Thymus (tissue), 11 donors: ENCODE measurements around the gene EIF3M. TPM values are rescaled to one million over a fixed set of nuclear protein-coding genes. Genes with fewer than 3 reads are reported as not detected.
"Not testable (repeated sequence)": the region's sequence is repeated elsewhere in the genome, so short reads cannot be mapped to it uniquely, and the experiment has no call there.

Experiments used
- DNase-seq, 9 donors: peaks; one replicate each; pipeline ENCODE4 v3.0.0-alpha.2; 2013; ENCODE audit warnings: low spot score in 9 of 9, low read depth in 6 of 9, missing footprints in 1 of 9
- H3K27ac ChIP-seq, 2 donors: one replicate each; pipeline ENCODE4 v1.5.1; 2013; ENCODE audit warnings: control low read depth in 1 of 2, low read depth in 1 of 2, low read length in 1 of 2, mild to moderate bottlenecking in 1 of 2, moderate library complexity in 1 of 2
- H3K27me3 ChIP-seq, 2 donors: one replicate each; pipeline ENCODE4 v1.5.1; 2013; ENCODE audit warnings: low read length in 1 of 2; ENCODE audit not compliant: control insufficient read depth in 2 of 2, insufficient read depth in 1 of 2
- H3K36me3 ChIP-seq, 2 donors: one replicate each; pipeline ENCODE4 v1.5.1; 2013; ENCODE audit warnings: low read length in 1 of 2, mild to moderate bottlenecking in 1 of 2, moderate library complexity in 1 of 2; ENCODE audit not compliant: control insufficient read depth in 2 of 2, insufficient read depth in 2 of 2
- H3K4me1 ChIP-seq, 2 donors: one replicate each; pipeline ENCODE4 v1.5.1; 2013; ENCODE audit warnings: low read length in 2 of 2; ENCODE audit not compliant: control insufficient read depth in 2 of 2, insufficient read depth in 2 of 2
- H3K4me3 ChIP-seq, 2 donors: one replicate each; pipeline ENCODE4 v1.5.1; 2013; ENCODE audit warnings: low read length in 2 of 2, control low read depth in 1 of 2, mild to moderate bottlenecking in 1 of 2
- H3K9me3 ChIP-seq, 2 donors: one replicate each; pipeline ENCODE4 v1.5.1; 2013; ENCODE audit warnings: low read length in 1 of 2, mild to moderate bottlenecking in 1 of 2; ENCODE audit not compliant: control insufficient read depth in 2 of 2, insufficient read depth in 1 of 2
- WGBS: extraction: QIAGEN DNeasy Blood & Tissue Kit; methylation state at CpG from one replicate; pipeline ENCODE4 v1.1.7; 2013; 5-methylcytosine and 5-hydroxymethylcytosine counted together
- polyA plus RNA-seq: library from polyadenylated mRNA; stranded (reverse); fragments of 200-250 nt; gene quantifications from one replicate; pipeline ENCODE4 v1.2.3, GENCODE V29; 2013
- total RNA-seq: library from RNA; stranded (reverse); fragments of 120-200 nt; gene quantifications from one replicate; pipeline ENCODE4 v1.2.4, GENCODE V29; 2013
- donor health status: healthy.

Gene EIF3M
- total and polyA plus RNA-seq, 2 donors, result 432 to 481 TPM

DNA sequence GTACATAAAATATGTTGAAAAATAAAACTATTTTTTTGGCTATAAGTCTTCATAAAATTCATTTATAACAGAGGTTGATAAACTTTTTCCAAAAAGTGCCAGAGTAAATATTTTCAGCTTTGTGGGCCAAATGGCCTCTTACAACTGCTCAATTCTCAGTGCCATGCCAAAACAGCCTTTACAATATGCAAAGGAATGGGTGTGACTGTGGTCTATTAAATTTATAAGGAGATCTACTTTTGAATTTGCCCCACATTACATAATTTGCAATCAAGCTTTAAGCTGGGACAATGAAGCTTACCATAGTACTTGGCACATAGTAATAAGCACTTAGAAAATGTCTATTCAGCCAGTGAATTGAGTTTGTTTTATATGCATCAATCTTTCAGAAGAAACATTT is 22.6 kb downstream of the EIF3M start:
- no peak overlapping the region for H3K4me3 ChIP-seq
- no peak for DNase-seq
- H3K27ac ChIP-seq, result no peak overlapping the region
- no peaks in the 10 kb centered on the region for H3K27me3 ChIP-seq
- H3K9me3 ChIP-seq, result peaks cover 0 to 8% of the 10 kb centered on the region in 2 donors
- no peaks in the 10 kb centered on the region for H3K4me1 ChIP-seq
- H3K36me3 ChIP-seq, result peaks cover 0 to 33% of the 10 kb centered on the region in 2 donors

DNA sequence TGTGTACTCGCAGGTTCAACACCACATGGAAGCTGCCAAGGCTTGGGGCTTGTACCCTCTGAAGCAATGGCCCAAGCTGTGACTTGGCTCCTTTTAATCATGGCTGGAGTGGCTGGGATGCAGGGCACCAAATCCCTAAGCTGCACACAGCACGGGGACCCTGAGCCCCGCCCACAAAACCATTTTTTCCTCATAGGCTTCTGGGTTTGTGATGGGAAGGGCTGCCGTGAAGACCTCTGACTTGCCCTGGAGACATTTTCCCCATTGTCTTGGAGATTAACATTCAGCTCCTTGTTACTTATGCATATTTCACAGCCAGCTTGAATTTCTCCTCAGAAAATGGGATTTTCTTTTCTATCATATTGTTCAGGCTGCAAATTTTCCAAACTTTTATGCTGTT is 25.2 kb downstream of the EIF3M start:
- not testable (repeated sequence) for H3K27me3 ChIP-seq, H3K27ac ChIP-seq, DNase-seq, H3K4me1 ChIP-seq, H3K9me3 ChIP-seq, H3K4me3 ChIP-seq
- 97% methylated on average over 4 of the region's 4 CpGs for WGBS
- H3K36me3 ChIP-seq, result peaks cover 0 to 16% of the 10 kb centered on the region in 2 donors

DNA sequence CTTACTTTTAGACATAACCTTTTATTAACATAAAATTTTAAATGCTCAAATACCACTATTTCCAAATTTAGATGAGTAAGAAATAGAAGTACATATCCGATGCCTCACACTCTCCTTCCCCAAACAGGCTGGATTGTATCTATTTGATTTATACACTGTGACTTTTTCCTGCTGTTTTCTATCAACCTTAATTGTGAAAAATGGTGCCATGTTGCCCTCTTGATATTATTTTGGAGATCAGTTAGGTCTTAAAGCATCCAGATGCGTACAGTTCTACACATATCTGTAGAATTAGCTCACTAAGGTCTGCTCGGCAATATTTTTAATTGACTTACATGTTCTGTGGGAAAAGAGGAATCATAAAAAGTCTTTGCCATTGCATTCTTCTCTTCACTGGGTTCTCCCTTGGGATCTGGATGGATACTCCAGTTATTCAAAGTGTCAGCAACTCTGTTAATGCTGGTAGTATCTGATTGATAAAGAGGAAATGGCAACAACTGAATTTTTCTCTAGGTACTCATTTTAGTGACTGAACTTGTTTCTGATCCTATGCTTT is 27.2 kb downstream of the EIF3M start:
- H3K9me3 ChIP-seq, result peaks cover 0 to 8% of the 10 kb centered on the region in 2 donors
- H3K27me3 ChIP-seq, result no peaks in the 10 kb centered on the region
- H3K4me3 ChIP-seq, result no peak overlapping the region
- WGBS, result 98% methylated on average over 3 of the region's 3 CpGs
- H3K36me3 ChIP-seq, result peaks cover 0 to 5% of the 10 kb centered on the region in 2 donors
- no peak overlapping the region for H3K27ac ChIP-seq
- DNase-seq, result no peak
- no peaks in the 10 kb centered on the region for H3K4me1 ChIP-seq

DNA sequence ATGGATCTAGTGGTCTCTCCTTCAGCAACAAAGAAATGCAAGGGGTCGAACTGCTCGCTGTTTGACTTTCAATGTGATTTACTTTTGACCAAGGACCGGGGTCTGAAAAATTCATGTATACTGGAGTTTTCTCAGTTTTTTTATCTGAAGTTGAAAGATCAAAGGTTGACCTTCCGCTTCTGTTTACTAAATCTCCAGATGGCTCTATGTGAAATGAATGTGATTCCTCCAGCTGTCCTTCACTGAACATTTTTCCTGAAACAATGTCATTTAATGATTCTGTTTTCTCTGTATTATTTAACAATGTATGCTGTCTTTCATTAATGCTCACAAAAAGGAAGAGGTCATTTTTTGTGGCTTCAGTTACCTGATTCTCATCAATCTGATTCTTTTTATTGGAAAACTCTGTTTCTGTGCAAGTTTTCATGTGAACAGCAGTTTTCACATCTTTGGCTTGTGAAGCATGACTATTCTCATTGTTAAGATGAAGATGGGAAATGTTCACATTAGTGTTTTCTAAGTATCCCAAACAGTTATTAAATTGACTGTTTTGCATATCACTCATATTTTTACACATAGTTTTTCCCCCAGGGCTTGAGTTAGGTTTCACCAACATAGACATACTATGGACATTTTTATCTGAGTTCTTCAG is 30.0 kb downstream of the EIF3M start:
- WGBS, result 96% methylated on average over 4 of the region's 4 CpGs
- H3K36me3 ChIP-seq, result no peaks in the 10 kb centered on the region
- no peaks in the 10 kb centered on the region for H3K4me1 ChIP-seq
- no peak overlapping the region for H3K27ac ChIP-seq
- H3K27me3 ChIP-seq, result no peaks in the 10 kb centered on the region
- no peak overlapping the region for H3K4me3 ChIP-seq
- no peak for DNase-seq
- peaks cover 0 to 2% of the 10 kb centered on the region in 2 donors for H3K9me3 ChIP-seq

DNA sequence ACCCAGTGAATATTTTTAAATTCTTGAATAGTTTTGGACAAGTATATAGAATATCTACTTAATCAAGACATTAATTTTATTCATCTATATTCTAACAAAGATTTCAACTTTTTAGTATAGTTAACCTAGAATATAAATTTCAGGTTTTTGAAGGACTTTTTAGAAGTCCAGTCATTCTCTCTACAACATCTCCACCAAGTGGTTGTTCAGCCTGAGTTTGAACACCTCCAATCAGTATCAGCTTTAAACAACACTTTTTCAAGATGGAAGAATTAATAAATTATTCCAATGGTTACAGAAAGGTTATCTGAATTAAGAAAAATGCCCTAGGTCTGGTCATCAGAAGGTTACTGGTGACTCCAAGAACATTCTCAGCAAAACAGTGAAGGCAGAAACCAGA is 31.8 kb downstream of the EIF3M start:
- Histone ChIP-seq H3K27ac (no peak overlapping the region), H3K27me3 (no peaks in the 10 kb centered on the region), H3K36me3 (no peaks in the 10 kb centered on the region), H3K4me3 (no peak overlapping the region), H3K9me3 (no peaks in the 10 kb centered on the region), H3K4me1 (no peaks in the 10 kb centered on the region)
- DNase-seq, result peak in 3 of 9 donors; percentile 6 to 33 (median 8)

DNA sequence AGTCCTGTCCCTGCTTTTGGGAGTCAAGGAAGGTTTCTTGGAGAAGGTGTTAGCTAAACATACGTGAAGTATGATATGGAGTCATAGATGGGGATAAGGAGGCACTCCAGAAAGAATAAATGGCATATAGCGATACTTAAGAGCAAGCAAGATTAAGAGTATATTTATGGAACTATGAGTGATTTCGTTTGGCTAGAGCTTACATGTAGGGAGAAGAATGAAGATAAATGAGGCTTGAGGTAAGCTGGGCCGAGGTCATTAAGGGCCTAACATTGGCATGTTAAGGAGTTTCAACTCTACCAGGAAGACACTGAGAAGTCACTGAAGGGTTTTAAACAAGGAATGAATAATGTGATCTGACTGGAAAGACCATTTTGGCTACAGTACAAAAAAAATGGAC is 33.3 kb downstream of the EIF3M start:
- Histone ChIP-seq H3K9me3 (no peaks in the 10 kb centered on the region), H3K36me3 (no peaks in the 10 kb centered on the region), H3K27ac (no peak overlapping the region), H3K27me3 (no peaks in the 10 kb centered on the region), H3K4me3 (no peak overlapping the region), H3K4me1 (no peaks in the 10 kb centered on the region)
- no peak for DNase-seq
- WGBS, result 95% methylated on average over 4 of the region's 4 CpGs

DNA sequence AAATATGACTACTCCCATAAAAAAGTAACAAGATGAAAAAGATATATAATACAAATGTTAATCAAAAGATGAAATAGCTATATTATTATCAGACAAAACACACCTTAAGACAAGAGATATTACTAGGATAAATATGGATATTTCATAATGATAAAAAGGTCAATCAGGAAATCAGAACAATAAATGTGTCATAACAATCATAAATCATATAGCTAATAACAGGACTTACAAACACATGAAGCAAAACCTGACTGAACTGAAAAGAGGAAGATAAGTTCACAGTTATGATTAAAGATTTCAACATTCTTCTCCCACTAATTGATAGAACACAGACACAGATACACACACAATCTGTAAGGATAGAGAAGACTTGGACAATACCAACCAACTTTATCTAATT is 47.2 kb downstream of the EIF3M start:
- Histone ChIP-seq H3K27ac (no peak overlapping the region), H3K4me1 (no peaks in the 10 kb centered on the region), H3K27me3 (no peaks in the 10 kb centered on the region), H3K4me3 (no peak overlapping the region), H3K9me3 (no peaks in the 10 kb centered on the region), H3K36me3 (no peaks in the 10 kb centered on the region)
- DNase-seq, result no peak

DNA sequence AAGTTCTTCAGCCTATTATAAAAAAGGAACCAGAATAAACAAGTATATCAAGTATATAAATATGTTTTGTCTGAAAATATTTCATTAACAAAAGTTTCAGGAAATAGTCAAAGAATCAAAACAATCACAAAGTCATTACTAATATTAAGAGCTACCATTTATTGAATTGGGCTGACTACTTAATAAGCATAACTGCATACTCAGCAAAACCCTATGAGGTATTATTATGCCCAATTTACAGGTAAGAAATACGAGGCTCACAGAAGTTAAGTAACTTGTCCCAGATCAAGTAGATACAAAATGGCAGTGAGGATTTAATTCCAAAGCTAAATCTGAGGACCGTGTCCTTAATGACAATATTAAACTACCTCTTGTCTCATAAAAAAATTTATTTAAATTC is 52.2 kb downstream of the EIF3M start:
- Histone ChIP-seq H3K4me3 (no peak overlapping the region), H3K4me1 (no peaks in the 10 kb centered on the region), H3K27me3 (no peaks in the 10 kb centered on the region), H3K9me3 (no peaks in the 10 kb centered on the region), H3K27ac (no peak overlapping the region), H3K36me3 (no peaks in the 10 kb centered on the region)
- WGBS, result 94% methylated on average over 2 of the region's 2 CpGs
- DNase-seq, result no peak

DNA sequence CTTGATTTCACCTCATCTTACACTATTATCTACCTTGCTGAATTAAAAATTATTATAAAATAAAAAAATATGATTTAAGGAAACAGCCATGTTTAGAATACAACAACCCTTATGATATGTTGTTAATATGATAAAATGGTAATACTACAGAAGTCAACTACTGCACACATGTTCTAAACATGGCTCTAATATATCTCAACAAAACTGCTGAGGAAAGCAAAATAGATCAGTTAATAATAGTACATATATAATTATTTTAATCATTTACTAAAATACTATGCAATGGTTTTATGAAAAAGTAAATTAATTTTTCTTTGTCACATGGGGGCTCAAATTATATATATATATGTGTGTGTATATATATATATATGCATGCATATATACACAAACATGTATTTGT is 57.7 kb downstream of the EIF3M start:
- Histone ChIP-seq H3K4me1 (no peaks in the 10 kb centered on the region), H3K4me3 (no peak overlapping the region), H3K9me3 (no peaks in the 10 kb centered on the region), H3K27me3 (no peaks in the 10 kb centered on the region), H3K27ac (no peak overlapping the region), H3K36me3 (no peaks in the 10 kb centered on the region)
- no peak for DNase-seq
